HuH-7.5 (cell line): ENCODE results near the gene DNAJC5.
"Not testable (repeated sequence)": the region's sequence is repeated elsewhere in the genome, so short reads cannot be mapped to it uniquely, and the experiment has no call there.

Experiments used
- DNase-seq: peaks from one replicate; pipeline ENCODE4 v3.0.0; 2011; ENCODE audit warnings: low spot score

Gene DNAJC5

DNA sequence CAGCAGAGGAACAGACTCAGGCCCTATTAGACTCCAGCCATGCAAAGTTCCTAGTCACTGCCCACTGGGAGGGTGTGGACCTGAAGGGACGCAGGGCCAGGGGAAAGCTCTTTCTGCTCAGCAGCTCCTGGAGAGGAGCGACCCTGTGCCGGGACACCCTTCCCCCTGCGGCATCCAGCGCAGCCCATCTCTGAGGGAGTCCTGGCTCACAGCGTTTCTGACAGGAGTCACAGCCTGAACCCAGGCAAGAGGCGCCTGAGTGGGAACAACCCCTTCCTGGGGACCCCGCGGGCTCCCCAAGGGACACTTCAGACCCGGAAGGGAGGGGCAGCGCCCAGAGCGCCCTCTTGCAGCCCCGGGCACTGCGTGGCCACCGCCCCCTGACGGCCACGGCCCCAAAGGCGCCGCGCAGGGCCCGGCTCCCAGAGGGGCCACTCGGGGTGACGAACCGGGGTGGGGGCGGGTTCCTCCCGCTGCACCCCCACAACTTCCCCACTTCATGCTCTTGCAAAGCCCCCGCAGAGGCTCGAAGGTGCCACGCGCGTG, 60.4 kb downstream of the DNAJC5 start:
- DNase-seq = peak; percentile 88

GRCh38 chr20:63955827-63956663, 61.1 kb downstream of the DNAJC5 start, which contains the start of gene UCKL1:
UCKL1 (minus strand) TSS chr20:63956416; CDS start chr20:63956372, 44 bp downstream.
- DNase-seq = peak; percentile 98

DNA sequence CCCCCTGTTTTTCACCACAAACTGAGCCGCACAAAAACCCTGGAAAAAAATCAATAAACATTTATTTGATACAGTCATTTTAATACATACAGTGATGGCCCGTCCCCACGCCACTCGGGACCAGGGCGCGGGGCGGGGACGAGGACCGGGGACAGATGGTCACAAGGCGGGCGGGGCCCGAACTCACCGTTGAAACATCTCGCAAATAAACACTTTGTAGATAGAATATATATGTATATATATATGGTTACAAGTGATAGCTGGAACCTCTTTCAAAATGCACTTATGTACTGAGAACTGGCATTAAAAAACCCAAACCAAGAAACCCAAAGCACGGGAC, 61.7 kb downstream of the DNAJC5 start:
- no peak for DNase-seq

DNA sequence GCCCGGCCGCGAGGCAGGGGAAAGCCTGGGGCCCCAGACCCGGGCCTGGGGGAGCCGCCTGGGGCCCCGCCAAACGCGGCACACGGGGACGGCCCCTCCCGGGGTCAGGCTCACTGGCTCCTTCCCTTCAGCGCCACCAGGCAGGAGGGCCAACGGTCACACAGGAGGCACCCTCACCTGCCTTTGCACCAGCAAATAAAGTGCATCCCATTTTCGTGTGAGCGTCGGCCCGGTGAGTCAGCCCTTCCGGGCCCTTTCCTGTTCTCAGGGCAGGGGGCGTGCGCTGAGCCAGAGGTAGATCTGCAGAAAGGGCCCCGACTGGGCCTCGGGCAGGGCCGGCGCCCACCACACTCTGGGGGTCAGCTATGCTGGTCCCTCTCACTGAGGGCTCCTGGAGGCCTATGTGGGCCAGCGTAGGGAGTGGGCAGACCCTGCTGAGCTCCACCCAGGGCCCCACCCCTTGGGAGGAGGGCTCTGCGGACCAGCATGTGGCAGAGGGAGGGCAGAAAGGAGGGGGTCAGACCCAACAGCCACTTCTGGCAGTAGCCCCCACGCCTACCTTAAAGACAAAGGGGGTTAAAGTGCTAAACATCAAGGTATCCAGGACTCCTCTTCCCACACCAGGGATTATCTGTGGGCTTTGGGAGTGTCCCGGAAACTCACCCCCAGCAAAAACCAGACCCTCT, 62.2 kb downstream of the DNAJC5 start:
- DNase-seq = peak; percentile 80

DNA sequence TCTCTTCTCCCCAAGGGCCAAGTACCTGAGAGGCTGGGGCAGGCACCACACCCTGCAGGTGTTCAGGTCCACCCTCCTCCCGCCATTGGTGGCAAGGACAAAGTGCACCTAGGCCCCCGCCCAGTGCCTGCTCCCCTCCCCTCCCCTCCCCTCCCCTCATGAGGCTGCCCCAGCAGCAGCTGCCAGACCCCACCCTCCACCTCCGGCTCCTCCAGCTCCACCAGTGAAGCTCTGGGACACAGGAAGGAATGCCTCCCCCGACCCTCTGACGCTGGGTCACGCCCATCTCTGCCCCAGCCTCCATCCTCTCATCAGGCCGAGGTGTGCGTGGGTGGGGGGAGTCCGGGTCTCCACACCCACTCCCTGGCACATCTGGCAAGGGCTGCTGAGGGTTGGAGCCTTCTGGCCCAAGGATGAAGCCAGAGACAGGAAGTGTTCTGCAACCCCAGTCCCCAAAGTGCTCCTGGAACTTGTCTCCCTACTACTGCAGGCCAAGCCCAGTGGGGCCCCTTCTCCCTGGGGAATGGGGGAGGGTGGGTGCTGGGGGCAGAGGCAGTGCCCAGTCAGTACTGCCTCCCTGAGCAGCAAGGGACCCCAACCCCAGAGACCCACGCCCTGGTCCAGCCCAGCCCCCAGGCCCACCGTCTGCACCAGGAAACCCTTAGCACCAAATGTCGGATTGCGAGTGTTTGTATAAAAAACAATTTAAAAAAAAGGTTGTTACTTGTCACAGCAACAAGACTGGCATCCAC, 62.9 kb downstream of the DNAJC5 start:
- no peak for DNase-seq

DNA sequence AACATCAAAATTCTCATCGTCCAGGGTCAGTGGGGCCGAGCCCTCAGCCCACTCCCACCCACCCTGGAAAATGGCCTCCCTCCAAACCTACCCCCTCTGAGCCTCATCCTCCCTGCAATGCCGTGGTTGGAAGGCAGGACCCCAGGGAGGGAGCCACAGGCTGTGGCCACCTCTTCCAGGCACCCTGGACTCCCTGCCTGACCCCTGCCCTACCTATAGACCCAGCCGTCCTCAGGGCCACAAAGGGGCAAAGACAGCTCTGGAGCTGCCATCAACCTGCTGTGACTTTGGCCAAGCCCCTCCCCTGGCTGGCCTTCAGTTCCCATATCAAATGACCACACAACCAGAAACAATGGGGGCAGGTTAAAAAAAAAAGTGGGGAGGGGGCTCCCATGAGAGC, 63.5 kb downstream of the DNAJC5 start:
- no peak for DNase-seq

DNA sequence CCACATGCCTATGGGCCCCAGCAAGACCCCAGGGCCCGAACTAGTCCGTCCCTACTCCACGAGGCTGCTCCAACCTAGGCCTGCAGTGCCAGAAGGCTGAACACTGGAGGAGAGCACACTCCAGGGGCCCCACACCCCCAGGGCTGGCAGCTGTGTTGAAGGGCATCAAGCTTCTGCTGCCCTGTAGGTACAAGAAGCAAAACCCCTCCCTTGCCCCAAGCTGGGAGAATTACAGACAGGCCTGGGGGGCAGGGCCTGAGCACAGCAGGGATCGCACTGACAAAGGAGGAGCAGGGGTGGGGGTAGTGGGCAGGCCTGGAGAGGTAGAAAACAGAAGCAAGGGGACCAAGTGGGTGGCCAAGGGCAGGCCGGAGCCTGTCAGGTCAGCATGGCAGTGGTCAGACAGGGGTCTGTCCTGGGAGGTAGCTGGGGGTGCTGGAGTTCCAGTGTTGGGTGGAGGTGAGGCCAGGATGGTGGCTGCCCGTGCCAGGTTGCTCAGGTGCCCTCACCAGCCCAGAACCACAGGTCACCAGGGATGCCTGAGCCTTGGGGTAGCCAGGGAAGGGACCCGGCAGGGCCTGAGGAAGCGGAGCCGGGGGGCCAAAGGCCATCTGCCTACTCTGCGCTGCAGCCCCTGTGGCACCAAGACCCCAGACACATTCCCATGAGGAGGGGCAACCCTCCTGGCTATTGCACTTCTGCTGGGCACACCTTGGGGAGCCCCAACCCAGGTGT, 64.2 kb downstream of the DNAJC5 start:
- no peak for DNase-seq

DNA sequence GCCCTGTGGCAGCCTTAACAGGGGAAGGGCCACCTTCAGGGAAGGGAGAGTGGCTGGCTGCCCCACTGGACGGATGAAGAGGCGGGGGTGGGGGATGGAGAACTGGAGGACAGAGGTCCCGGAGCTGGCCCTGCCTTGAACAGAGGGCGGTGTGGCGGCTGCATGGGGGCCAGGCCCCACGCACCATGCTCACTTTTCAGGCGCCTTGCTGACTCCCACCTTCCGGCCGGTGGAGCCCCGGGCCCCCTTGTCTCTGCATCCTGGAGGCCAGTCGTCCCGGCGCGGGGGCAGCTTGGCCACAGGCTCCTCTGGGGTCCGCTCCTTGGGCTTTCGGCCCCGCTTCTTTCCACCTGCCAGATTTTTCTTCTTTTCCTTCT, 64.8 kb downstream of the DNAJC5 start:
- DNase-seq = no peak

DNA sequence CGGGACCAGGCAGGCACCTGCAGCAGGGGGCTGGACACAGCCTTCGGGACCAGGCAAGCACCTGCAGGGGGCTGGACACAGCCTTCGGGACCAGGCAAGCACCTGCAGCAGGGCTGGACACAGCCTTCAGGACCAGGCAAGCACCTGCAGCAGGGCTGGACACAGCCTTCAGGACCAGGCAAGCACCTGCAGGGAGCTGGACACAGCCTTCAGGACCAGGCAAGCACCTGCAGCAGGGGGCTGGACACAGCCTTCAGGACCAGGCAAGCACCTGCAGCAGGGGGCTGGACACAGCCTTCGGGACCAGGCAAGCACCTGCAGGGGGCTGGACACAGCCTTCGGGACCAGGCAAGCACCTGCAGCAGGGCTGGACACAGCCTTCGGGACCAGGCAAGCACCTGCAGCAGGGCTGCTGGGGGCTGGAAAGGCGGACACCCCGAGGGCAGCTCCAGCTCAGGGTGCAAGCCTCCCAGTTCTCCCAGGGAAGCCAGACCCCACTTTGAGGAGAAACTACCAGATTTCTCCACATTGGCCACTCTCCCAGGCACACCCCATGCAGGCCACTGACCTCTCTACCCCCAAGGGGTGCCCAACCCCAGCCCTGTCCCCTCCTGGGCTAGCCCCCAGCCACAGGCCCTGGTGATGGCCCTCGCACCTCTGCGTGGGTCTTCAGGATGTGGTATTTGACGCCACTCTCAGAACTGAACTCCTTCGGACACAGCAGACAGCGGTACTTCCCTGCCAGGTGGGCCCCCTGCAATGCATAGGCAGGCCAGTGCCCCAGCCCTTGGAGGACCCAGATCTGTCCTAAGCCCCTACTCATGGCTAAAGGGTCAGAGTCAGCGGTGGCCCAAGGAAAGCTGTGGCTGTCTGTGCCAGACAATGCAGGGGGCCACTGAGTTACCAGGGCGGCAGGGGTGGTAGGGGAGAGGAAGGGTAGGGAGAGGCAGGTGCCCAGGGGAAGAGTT, 66.0 kb downstream of the DNAJC5 start:
- DNase-seq = not testable (repeated sequence)

DNA sequence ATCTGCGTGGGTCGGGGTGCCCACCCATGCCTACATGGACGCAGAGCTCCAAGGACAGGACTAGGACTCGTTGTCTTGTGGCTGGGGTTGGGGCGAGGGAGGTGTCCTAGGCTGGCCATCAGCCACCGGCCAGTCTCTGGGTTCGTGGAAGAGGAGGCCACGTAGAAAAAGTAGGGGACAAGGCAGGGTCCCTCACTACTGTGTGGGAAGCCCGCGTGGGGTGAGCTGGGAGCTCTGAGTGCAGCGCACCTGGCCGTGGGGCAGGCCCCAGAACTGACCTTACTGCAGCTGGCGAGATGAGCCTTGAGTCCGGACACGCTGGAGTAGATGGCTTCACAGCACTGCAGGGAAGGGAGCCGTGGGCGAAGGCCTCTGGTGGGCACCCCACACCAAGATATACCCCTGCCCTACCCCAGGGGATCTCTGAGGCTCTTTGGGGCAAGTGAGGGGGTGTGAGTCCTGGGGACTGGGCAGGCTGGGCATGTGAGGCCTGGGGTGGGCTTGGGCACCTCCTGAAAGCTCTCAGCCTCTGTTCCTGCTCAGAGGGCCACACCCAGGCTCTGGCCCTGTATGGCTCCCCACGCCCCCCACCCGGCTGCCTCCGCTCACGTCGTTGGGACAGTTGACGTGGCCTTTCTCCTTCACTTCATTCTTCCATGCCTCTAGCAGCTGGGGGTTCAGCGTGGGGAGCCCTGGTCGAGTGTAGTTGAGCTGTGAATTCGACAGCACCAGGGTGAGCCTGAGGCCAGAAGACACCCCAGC, 66.9 kb downstream of the DNAJC5 start:
- no peak for DNase-seq

DNA sequence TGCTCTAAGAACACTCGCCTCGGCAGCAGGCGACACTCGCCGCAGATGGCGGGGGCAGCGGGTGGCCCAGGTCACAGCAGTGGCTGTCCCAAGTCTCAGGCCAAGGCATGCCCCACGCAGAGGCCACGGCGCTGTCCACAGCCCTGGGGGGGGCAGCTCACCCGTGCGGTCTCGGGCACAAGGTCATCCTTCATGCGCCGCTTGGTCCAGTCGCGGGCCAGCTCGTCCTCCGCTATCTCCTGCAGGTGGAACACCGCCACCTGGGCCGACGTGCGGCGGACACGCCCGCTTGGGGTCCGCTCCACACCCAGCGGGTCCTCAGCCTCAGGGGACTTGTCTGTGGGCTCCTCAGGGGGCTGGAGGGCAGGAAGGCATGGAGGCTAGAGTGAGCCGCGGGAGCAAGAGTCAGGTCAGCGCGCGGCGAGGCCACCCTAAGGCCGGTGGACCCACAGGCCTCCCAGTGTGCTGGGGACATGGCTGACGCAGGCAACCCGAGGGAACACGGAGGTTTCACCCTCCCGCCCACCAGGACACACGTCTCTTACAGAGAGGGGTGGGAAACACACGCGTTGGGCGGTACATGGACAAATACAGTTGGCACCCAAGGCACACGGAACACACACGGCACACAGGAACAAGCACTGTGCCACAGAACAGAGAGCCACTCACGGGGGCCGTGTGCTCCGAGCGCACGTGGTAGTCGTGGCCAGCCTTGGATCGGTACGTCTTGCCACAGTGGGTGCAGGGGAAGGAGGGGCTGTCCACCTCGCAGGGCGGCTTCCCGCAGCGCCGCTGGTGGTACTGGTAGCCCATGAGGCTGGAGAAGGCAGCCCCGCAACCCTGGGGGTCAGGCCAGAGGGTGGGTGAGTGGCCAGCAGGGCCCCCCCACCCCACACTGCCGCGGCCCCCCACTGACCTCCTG, 67.8 kb downstream of the DNAJC5 start:
- no peak for DNase-seq

DNA sequence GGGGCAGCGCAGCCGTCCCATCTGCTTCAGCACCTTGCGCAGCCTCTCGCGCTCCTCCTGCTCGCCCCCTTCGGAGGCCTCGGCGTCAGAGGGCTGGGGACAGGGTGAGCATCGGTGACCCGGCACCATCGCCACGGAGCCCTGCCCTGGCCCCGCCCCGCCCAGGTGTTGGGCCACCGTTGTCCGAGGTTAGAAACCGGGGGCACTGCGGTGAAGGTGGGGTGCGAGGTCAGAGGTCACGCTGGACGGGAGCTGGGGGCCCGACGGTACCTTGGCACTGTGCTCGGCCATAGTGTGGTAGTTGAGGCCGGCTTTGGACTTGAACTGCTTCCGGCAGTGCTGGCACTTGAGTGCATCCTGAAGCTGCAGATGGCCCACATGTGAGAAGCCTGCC, 68.4 kb downstream of the DNAJC5 start:
- DNase-seq = no peak

DNA sequence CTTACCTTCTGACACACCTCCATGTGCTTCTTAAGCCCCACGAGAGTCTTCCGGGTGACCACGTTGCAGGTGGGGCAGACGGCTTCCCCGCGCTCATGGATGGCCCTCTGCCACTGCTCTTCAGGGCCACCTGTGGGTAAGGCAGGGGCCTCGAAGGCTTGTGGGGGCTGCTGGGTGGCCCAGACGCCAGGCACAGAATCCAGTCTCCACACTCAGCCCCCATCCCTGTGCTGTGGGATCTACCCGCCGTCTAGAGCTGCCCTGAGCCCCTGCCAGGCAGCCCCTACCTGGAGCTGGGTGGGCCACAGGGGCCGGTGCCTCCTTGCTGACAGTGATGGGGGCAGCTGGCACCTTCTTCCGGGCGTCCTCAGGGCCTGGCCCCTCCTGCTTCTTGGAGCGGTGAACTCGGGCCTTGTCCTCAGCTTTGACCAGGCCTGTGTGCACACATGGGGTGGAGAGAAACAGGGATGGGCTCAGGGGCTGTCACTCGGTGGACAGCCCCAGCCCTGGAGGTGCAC, 68.9 kb downstream of the DNAJC5 start:
- no peak for DNase-seq

- DNase-seq = no peak
Measured at GRCh38 chr20:63964412-63964811, 69.5 kb downstream of the DNAJC5 start.

DNA sequence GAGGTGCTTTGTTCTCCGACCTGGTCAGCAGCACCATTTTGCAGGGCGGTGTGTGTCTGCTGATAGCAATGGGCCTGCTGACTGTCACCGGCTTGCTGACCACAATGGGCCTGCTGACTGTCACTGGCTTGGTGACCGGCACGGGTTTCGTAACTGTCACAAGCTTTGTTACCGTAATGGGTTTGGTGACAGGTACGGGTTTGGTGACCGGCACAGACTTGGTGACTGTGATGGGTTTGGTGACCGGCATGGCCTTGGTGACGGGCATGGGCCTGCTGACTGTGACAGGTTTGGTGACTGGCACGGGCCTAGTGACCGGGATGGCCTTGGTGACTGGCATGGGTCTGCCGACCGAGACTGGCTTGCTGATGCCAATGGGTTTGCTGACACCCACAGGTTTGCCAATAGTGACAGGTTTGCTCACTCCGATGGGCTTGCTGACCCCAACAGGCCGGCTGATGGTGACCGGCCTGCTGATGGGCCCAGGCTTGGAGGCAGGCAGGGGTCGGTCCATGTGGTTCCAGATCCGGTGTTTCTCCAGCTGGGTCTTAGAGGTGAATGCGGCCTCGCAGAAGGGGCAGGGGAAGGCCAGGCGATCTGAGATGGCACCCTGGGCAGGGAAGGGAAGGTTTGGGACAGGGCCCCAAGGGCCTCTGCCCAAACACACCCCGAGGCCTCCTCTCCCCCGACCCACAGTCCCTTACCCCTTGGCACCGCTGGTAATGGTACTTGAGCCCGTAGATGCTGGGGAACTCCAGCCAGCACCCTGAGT, 71.4 kb downstream of the DNAJC5 start:
- DNase-seq = no peak

- DNase-seq = no peak
Measured at GRCh38 chr20:63966944-63967322, 72.0 kb downstream of the DNAJC5 start.

DNA sequence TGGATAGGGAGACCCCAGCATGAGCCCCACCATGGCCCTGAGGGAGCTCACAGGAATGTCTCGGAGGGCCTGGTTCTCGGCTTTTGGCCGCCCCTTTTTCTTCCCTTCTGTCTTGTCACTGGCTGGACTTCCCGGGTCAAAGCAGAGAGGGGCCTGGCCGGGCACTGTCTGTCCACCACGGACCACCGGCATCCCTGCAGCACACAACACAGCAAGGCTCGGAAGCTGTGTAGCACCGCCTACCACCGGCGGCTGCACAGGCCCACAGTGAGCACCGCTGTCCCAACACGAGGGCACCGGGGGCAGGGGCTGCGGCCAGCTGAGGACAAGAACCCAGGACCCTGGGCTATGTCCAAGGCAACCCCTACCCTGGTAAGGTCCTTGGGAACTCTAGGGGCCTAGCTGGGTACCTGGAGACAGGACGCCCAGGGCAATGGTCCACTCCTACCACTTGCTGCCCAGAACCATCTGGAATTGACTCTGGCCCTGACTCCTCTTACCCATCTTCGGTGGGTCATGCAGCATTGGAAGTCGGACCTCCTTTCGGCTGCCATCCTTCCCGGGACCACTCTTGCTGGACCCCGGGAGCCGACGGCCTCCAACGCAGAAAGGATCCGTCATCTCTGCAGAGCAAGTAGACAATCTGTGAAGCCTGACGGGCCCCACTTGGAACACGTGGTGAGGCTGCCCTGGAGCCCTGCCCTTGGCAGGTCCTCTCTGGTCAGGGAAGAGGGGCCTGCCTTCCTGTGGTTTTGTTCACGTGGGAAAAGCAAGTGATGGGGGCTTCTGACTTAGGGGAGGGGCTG, 72.6 kb downstream of the DNAJC5 start:
- no peak for DNase-seq
